PC-3 (cell line): ENCODE results near the gene ABCB8.

Experiments
- EZH2 ChIP-seq: fragments of 300-600 bp; sonication (generic); IDR thresholded peaks from one replicate; pipeline ENCODE4 v1.6.1; 2017; ENCODE audit warnings: antibody characterized with exemption, mild to moderate bottlenecking, low read length; ENCODE audit not compliant: unreplicated experiment
- EZH2phosphoT487 ChIP-seq: fragments of 300-600 bp; sonication (generic); IDR thresholded peaks from 2 replicates; pipeline ENCODE4 v1.6.1; 2018; ENCODE audit warnings: mild to moderate bottlenecking, antibody characterized with exemption, low read length, borderline replicate concordance
- TF ChIP-seq, protein P1 (sequence below): fragments of 300-600 bp; sonication (generic); conservative IDR thresholded peaks from 2 replicates; pipeline ENCODE4 v1.5.1; 2017; ENCODE audit warnings: antibody characterized with exemption, low read depth, mild to moderate bottlenecking, low read length

GRCh38 chr7:150992833-150993302 lies 35.4 kb upstream of the ABCB8 start:
- no peak for TF ChIP-seq EZH2
- TF ChIP-seq, protein P1, sequence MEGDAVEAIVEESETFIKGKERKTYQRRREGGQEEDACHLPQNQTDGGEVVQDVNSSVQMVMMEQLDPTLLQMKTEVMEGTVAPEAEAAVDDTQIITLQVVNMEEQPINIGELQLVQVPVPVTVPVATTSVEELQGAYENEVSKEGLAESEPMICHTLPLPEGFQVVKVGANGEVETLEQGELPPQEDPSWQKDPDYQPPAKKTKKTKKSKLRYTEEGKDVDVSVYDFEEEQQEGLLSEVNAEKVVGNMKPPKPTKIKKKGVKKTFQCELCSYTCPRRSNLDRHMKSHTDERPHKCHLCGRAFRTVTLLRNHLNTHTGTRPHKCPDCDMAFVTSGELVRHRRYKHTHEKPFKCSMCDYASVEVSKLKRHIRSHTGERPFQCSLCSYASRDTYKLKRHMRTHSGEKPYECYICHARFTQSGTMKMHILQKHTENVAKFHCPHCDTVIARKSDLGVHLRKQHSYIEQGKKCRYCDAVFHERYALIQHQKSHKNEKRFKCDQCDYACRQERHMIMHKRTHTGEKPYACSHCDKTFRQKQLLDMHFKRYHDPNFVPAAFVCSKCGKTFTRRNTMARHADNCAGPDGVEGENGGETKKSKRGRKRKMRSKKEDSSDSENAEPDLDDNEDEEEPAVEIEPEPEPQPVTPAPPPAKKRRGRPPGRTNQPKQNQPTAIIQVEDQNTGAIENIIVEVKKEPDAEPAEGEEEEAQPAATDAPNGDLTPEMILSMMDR = no peak
- TF ChIP-seq EZH2phosphoT487 = no peak
